SKM-1 treated with dmso at 0.1 percent for 144 hours (cell line): Measurements from ENCODE around the gene LYPLA2.

Experiments used
- DNase-seq: peaks from one replicate; lab custom pipeline; 2025; ENCODE audit not compliant: unreplicated experiment; lab: John Stamatoyannopoulos, UW

LYPLA2 gene

DNA sequence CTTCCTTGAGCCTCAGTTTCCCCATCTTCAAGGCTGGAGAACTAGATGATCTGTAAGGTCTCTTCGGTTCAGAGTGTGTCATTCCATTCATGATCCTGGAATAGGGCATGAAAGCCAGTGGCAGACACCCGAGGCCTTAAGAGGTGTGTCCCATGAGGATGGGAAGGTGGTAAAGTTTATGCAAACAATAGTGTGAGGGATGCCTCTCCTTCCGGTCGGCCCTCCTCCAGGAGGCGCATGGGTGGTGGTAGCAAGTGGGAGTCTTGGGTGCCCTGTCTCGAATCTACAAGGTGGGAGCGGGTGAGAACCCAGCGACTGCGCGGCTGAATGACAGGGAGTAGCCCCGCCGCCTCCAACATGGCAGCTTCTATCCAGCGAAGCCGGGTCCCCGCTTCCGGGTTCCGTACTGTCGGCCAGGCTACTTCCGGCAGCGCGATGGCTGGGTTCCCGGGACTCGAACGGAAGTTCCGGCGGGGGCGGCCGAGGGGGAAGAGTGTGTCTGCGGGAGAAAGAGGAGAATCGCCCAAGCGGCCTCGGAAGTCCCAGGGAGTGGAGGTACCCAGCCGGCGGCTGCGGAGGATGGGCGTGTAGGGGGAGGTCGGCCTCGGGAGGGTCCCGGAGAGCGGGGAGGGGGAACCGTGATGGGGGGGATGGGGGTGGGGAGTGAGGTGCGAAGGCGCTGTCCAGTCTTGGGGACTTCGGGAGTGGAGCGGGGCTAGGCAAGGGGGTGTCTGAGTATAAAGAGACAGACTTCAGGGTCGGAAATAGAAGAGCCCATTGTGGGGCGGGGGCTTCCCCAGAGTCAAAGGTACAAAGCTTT, at the start of gene LYPLA2:
Gene LYPLA2 (plus strand): TSS at position 450 of the 820 bp plus-strand sequence. CDS start 1,538 bp downstream, outside the sequence.
- DNase-seq, result peak; percentile 79

DNA sequence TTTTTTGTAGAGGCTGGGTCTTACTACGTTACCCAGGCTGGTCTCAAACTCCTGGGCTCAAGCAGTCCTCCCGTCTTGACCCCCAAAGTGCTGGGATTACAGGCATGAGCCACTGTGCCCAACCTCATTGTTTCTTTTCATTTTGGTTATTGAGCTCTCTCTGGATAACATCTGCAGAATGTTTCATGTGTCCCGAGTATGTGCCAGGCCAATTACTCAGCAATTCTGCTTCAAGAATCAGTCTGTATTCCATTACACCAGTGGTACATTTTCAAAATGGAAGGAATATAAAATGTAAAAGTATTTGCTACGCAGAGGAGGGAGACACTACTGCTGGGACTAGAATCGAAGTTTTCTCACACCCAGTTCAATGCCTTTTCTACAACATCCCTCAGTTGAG, 49.3 kb upstream of the LYPLA2 start:
- no peak for DNase-seq

GRCh38 chr1:23742670-23743286, 48.2 kb upstream of the LYPLA2 start:
- no peak for DNase-seq

DNA sequence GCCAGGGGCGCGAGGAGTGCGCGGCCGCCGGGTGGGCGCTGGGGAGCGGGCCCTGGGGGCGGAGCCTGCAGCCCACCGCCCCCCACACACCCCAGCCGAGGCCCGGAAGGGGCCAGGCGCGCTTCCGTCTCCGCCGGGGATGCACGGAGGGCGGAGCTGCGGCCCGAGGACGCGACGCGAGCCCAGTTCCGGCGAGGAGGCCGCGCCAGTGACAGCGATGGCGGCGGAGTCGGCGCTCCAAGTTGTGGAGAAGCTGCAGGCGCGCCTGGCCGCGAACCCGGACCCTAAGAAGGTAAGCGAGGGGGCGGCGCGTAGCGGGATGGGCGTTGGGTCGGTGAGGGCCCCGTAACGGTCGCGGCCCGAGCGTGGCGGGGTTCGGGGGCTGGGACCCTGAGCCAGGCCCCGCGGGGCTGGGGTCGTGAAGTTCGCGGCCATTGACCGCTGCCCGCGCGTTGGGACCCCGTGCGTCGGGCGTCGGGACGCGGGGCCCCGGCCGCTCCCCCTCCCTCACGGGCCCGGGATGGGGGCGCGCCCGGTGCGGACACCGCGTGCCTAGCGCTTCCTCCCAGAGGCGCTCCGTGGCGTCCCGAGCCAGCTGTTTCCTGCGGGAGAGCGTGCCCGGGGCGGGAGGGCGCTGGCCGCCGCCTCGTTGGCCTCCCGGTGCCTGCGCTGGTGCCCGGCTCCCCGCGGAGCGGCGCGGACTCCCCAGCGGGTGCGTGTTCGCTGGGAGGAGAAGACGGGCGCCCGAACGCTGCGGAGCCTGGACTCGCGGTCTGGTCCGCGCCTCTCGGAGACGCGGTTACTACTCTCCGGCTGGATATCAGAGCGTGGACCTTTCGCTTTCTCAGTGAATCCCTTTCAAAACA, 47.4 kb upstream of the LYPLA2 start, which contains the start of gene ELOA:
Gene ELOA (plus strand): TSS at position 185 of the 866 bp plus-strand sequence. CDS start 33 bp downstream, at position 218.
- DNase-seq, result peak; percentile 52

- DNase-seq, result peak; percentile 61
These were observed 45.4 kb upstream of the LYPLA2 start for GRCh38 chr1:23745515-23745914.

DNA sequence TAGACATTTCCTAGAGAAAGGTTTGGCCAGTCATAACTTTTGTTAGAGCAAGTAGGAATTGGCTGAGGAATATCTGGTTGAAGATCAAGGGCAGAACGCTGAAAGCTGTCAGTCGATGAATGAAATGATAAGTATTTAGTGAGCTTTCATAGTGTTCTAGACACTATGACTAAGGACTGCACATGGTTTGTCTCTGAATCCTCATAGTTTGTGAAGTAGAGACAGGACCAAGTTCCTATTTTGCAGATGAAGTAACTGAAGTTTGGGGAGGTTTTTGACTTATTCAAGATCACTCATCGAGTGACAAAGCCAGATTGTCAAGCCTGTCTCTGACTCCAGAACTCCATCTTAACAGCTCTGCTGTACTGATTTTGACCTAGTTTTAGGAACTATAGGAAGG, 42.9 kb upstream of the LYPLA2 start:
- no peak for DNase-seq

GRCh38 chr1:23751050-23751814, 39.7 kb upstream of the LYPLA2 start:
- DNase-seq, result peak; percentile 25

DNA sequence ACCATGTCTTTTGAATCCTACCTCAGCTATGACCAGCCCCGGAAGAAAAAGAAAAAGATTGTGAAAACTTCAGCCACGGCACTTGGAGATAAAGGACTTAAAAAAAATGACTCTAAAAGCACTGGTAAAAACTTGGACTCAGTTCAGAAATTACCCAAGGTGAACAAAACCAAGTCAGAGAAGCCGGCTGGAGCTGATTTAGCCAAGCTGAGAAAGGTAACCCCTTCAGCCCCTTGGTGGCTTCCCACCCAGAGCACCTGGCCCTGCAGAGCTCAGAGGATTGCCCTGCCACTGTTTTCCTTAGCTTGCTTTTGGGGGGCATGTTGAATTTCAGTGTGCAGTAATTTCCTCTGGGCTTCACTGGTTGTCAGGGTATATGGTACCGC, 39.1 kb upstream of the LYPLA2 start:
- DNase-seq, result no peak

DNA sequence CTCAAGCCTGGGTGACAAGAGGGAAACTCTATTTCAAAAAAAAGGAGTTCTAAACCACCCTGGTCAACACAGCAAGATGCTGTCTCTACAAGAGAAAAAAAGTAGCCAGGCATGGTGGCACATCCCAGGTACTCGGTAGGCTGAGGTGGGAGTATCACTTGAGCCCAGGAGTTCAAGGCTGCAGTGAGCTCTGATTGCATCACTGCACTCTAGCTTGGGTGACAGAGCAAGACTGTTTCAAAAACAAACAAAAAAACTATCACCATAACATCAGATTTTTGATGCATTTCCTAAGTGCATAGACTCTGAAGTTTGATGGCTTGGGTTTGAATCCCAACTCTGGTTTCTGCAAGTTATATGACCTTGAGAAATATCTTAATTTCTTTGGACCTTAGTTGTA, 38.0 kb upstream of the LYPLA2 start:
- no peak for DNase-seq

DNA sequence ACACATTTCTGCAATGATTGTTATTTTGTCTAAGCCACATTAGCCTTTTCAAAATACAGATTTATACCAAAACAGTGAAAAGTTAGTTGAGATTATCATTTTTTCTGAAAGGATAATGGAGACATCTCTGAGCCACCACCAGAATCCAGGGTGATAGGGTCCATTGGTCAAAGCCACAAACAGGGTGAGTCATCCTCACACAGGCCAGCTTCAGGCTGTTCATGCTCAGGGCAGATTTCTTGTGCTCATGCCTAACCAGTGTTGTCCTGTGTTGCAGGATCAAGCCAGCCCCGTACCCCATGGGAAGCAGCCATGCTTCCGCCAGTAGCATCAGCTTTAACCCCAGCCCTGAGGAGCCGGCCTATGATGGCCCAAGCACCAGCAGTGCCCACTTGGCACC, 34.3 kb upstream of the LYPLA2 start:
- no peak for DNase-seq

DNA sequence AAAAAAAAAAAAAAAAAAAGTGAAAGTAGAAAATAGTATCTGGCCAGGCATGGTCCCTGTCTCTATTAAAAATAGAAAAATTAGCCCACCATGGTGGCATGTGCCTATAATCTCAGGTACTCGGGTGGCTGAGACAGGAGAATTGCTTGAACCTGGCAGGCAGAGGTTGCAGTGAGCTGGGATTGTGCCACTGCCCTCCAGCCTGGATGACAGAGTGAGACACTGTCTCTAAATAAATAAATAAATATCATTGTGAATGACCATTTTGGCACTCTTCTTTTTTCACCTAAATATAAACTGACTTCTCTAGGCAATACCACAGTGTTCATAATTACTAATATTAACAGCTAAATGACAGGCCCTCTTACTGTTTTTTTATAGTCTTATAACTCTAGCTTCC, 33.1 kb upstream of the LYPLA2 start:
- DNase-seq, result no peak

GRCh38 chr1:23759277-23759676, 31.7 kb upstream of the LYPLA2 start:
- no peak for DNase-seq

DNA sequence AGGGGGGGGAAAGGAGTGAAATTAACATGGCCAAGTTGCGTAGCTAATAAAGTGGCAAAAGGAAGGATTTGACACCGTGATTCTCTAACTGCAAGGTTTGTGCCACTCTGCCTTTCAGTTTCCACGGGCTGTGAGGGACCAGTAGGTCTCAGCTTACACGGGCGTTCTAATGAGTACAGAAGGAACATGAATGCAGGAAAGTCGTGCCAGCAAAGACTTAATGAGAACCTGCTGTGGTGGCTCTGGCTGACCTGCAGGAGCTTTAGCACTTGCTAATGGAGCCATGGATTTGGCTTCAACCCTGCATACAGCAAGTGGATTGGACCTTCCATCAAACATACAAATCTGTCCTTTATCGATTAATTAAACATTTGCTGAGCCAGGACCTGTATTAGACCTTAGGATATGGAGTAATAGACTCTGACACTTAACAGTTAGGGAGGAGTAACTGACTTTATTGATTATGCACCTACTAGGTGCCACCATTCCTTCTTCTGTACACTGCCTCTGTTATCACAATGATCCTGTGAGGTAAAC, 27.8 kb upstream of the LYPLA2 start:
- DNase-seq, result no peak

DNA sequence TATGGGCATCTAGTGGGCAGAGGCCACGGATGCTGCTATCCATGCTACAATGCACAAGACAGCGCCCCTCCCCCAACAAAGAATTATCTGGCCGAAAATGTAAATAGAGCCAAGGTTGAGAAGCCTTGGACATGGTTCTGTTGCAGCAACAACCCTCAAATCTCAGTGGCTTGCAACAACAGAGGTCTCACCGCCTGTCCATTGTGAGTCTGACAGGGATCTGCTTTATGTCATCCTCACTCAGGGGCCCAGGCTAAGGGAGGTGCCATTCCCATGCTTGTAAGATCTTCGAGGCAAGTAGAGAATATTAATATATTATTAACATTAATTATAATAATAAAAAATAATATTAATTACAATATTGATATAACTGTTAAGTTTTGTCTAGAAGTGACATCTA, 22.2 kb upstream of the LYPLA2 start:
- DNase-seq, result no peak

DNA sequence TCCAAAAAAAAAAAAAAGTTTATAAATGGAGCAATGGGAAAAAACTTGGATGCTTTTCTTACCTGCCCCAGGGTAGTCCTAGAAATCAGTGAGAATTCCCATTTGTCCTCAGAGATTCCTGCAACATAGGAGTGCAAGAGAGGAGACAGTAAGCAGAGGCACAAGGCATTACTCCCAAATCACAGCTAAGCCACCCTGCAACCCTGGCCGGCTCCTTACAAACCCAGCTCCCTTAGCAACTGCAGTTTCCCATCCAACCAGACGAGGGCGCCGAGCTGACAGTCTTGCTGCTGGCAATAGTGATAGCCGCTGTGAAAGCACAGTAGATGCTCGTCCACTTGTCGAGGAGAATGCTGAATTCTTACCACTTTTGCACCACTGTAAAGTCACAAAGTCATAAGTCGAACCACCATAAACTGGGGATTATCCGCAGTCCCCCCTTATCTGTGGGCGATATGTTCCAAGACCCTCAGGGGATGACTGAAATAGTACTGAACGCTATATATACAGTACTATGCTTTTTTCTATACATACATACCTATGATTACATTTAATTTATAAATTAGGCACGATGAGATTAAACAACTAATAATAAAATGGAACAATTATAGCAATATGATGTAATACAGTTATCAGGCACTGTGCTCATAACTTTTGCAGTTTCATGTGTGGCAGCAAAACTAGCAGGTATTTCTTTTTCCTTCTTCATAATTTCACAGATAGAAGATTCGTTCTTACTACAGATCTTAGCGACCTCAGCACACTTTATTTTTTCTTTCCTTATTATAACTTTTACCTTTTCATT, 18.7 kb upstream of the LYPLA2 start:
- peak; percentile 63 for DNase-seq

DNA sequence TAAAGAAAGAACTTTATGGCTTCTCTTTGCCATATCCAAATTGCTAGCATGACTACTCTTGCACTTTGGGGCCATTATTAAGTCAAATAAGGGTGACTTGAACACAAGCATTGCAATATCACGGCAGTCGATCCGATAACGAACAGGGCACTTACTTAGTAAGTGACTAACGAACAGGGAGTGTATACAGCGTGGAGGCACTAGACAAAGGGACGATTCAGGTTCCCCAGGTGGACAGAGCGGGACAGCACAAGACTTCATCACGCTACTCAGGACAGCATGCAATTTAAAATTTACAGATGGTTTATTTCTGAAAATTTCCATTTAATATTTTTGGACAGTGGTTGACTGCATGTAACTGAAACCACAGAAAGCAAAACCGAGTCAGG, 18.1 kb upstream of the LYPLA2 start:
- DNase-seq, result no peak

GRCh38 chr1:23774174-23774880, 16.6 kb upstream of the LYPLA2 start:
- no peak for DNase-seq

GRCh38 chr1:23776217-23776616, 14.7 kb upstream of the LYPLA2 start:
- no peak for DNase-seq
